K562 (cell line): ENCODE data around the gene ZMYND8. TPM values are rescaled to one million over a fixed set of nuclear protein-coding genes. Genes with fewer than 3 reads are reported as not detected.

Experiments used
- CHD7 ChIP-seq: fragments of 200-600 bp; sonication (generic); IDR thresholded peaks from one replicate; pipeline ENCODE4 v1.6.1; 2012; ENCODE audit warnings: mild to moderate bottlenecking, low read depth, low read length, inconsistent platforms
- CUX1 ChIP-seq: fragments of 200-800 bp; sonication (Bioruptor generic); IDR thresholded peaks from 2 replicates; pipeline ENCODE4 v1.6.1; 2016; ENCODE audit warnings: missing genetic modification characterization, missing compliant biosample characterization
- DEAF1 ChIP-seq: fragments of 450-650 bp; formaldehyde crosslinking; IDR thresholded peaks from 2 replicates; pipeline ENCODE4 v1.4.0; 2020; ENCODE audit warnings: mild to moderate bottlenecking, moderate library complexity
- GTF2F1 ChIP-seq: IDR thresholded peaks from 2 replicates; pipeline ENCODE4 v1.6.1; 2011; ENCODE audit warnings: low read depth, low read length, improper control_type of control experiment
- NBN ChIP-seq: fragments of 450-650 bp; IDR thresholded peaks from 2 replicates; pipeline ENCODE4 v1.6.1; 2016; ENCODE audit warnings: low read depth, mild to moderate bottlenecking
- RBM14 ChIP-seq: fragments of 200-400 bp; formaldehyde crosslinking; IDR thresholded peaks from 2 replicates; pipeline ENCODE4 v1.6.1; 2018; ENCODE audit warnings: low read depth, mild to moderate bottlenecking, low read length, moderate library complexity, borderline replicate concordance; ENCODE audit not compliant: insufficient read depth
- polyA plus RNA-seq, 8 experiments: library from polyadenylated mRNA; depleted of rRNA in 4 of 8; stranded (reverse) in 5 of 8; unstranded in 3 of 8; fragments of >200 nt; fragmentation: Nextera tagmentation in 2 of 8; fragmentation: Illumina TruSeq in 1 of 8; extraction: Ambion mirVana in 2 of 8; extraction: Trizol in 1 of 8; gene quantifications; 2 replicates each; pipeline versions ENCODE4 v1.2.1 to v1.2.3, GENCODE V29; 2011 to 2014; ENCODE audit warnings: inconsistent platforms in 1 of 8, missing spikeins in 1 of 8
- total RNA-seq, 7 experiments: library from RNA; depleted of rRNA in 6 of 7; stranded (reverse); fragments of >200 nt in 6 of 7; fragmentation: Illumina TruSeq in 2 of 7; extraction: Trizol in 2 of 7; gene quantifications; 2 replicates each; pipeline versions ENCODE4 v1.2.1 to v1.2.3, GENCODE V29; 2011 to 2021; ENCODE audit warnings: low replicate concordance in 1 of 7

The ZMYND8 gene
- total and polyA plus RNA-seq, 9 of the 15 experiments (the other 6 are each of a cell fraction or from before 2014, with no cell fraction given) = 31.8 to 148 (median 71.9) TPM

GRCh38 chr20:47351643-47352331 lies 4.7 kb downstream of the ZMYND8 start (continued):
- TF ChIP-seq CHD7 (no peak), GTF2F1 (no peak), RBM14 (no peak), CUX1 (CRISPR knock-in tag) (peak; percentile 79; the same call in 1 of the 2 replicates), NBN (no peak), DEAF1 (no peak)
